Muscle layer of duodenum (tissue), 2 donors: Measurements from ENCODE around the gene PPL.
"Not testable (repeated sequence)": the region's sequence is repeated elsewhere in the genome, so short reads cannot be mapped to it uniquely, and the experiment has no call there.

Source experiments
- H3K27ac ChIP-seq: one replicate; pipeline ENCODE4 v1.7.0; 2013; ENCODE audit warnings: mild to moderate bottlenecking, low read length
- H3K27me3 ChIP-seq: one replicate; pipeline ENCODE4 v1.7.0; 2013; ENCODE audit warnings: low read depth, mild to moderate bottlenecking, control low read depth, low read length
- H3K36me3 ChIP-seq, 2 donors: one replicate each; pipeline ENCODE4 v1.7.0; 2013; ENCODE audit warnings: low read length in 2 of 2, control low read depth in 1 of 2, mild to moderate bottlenecking in 1 of 2; ENCODE audit not compliant: insufficient read depth in 2 of 2, control insufficient read depth in 1 of 2
- H3K4me1 ChIP-seq, 2 donors: one replicate each; pipeline ENCODE4 v1.7.0; 2013; ENCODE audit warnings: low read length in 2 of 2, mild to moderate bottlenecking in 2 of 2, control low read depth in 1 of 2, moderate library complexity in 1 of 2; ENCODE audit not compliant: insufficient read depth in 2 of 2, control insufficient read depth in 1 of 2
- H3K4me3 ChIP-seq, 2 donors: one replicate each; pipeline ENCODE4 v1.7.0; 2013; ENCODE audit warnings: low read length in 2 of 2, low read depth in 1 of 2, mild to moderate bottlenecking in 1 of 2
- H3K9me3 ChIP-seq, 2 donors: one replicate each; pipeline ENCODE4 v1.7.0; 2013; ENCODE audit warnings: low read length in 2 of 2, control low read depth in 1 of 2, mild to moderate bottlenecking in 1 of 2; ENCODE audit not compliant: control insufficient read depth in 1 of 2
- donor health status: healthy.

The PPL gene

GRCh38 chr16:4951583-4951982 lies 14.6 kb upstream of the PPL start:
- not testable (repeated sequence) for H3K27ac ChIP-seq, H3K36me3 ChIP-seq, H3K9me3 ChIP-seq, H3K4me3 ChIP-seq, H3K4me1 ChIP-seq, H3K27me3 ChIP-seq

GRCh38 chr16:4949986-4950385 lies 13.0 kb upstream of the PPL start:
- no peaks in the 10 kb centered on the region for H3K27me3 ChIP-seq
- no peak overlapping the region for H3K4me3 ChIP-seq
- peaks cover 0 to 9% of the 10 kb centered on the region in 2 donors for H3K4me1 ChIP-seq
- no peak overlapping the region for H3K27ac ChIP-seq
- no peaks in the 10 kb centered on the region for H3K36me3 ChIP-seq
- no peaks in the 10 kb centered on the region for H3K9me3 ChIP-seq

DNA sequence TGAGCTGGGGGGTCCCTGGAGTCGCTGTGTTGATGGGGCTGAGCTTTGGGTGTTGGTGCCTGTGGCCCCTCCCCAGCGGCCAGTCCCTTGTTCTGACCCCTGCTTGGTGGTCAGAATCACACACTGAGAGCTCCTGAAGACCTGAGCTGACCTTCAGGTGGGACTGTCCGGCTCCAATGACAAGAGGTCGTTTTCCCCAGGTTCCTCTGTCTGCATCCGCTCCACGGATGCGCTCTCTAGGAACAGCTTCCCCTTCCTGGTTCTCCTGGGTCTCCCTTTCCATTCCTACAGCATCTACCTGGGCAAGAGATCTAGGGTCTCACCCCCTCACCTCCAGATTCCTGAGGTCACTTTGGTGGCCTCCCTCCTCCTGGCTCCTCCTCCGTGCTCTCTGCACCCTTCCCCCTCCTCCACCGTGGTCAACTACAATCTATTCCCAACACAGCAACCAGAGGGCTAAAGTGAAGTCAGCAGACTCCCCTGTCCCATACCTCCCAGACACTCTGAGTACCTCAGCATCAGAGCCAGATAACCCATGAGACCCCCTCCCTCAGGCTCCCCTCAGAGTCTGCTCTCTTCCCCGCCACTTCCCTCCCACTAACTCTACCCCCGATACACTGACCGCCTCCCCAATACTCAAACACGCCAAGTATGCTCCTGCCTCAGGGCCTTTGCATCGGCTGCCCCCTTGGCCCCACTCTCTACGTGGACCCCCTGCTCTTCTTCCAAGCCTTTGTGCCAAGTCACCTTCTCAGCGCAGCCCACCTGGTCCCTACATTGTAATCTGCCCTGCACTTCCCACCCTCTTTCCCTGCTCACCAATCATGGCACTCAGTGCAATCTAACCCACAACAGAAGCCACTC lies 12.2 kb upstream of the PPL start:
- Histone ChIP-seq H3K36me3 (no peaks in the 10 kb centered on the region), H3K4me1 (peaks cover 3 to 18% of the 10 kb centered on the region in 2 donors), H3K27me3 (no peaks in the 10 kb centered on the region), H3K9me3 (no peaks in the 10 kb centered on the region), H3K4me3 (no peak overlapping the region), H3K27ac (no peak overlapping the region)

DNA sequence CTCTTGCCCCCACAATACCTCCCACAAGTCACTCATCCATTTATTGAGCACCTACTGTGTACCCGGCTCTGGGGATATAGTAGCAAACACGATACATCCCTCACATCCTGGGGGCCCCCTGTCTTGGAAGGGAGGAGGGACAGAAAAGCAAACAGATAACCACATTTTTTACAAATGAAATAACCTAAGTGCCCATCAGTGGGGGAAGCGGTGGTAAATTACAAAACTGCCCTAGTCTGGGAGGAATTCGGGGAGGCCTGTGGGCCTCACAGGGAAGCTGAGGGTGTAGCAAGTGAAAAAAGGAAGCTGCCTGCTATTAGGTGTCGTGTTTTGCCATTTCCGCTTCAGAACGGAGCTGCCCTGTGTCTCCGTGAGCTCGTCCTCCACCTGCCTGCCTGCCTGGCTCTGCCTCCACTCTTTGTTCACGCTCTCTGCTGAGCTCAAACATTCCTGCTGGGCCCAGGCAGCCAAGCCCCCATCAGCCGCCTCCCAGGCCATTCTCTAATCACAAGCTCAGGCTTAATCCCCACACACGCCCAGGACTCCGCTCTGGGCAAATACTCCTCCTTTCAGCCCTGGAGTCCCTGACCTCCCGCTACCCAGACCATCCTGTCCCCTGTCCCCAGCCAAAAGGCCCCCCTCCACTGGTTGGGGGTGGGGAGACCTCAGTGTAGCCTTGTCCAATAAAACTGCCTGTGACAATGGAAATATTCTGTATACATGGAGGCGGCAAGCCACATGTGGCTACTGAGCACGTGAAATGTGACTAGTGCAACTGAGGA lies 11.0 kb upstream of the PPL start:
- no peaks in the 10 kb centered on the region for H3K27me3 ChIP-seq
- no peaks in the 10 kb centered on the region for H3K36me3 ChIP-seq
- no peaks in the 10 kb centered on the region for H3K9me3 ChIP-seq
- H3K27ac ChIP-seq, result no peak overlapping the region
- H3K4me3 ChIP-seq, result no peak overlapping the region
- peaks cover 3 to 30% of the 10 kb centered on the region in 2 donors for H3K4me1 ChIP-seq

DNA sequence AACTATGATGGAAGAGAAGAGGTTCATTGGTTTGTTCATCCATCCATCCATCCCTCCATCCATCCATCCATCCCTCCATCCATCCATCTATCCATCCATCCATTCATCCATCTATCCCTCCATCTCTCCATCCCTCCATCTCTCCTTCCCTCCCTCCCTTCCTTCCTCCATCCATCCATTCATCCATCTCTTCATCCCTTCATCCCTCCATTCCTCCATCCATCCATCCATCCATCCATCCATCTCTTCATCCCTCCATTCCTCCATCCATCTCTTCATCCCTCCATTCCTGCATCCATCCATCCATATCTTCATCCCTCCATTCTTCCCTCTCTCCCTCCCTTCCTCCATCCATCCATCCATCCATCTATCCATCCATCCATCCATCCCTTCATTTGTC lies 10.0 kb upstream of the PPL start:
- Histone ChIP-seq H3K27me3 (no peaks in the 10 kb centered on the region), H3K36me3 (no peaks in the 10 kb centered on the region), H3K27ac (no peak overlapping the region), H3K4me3 (no peak overlapping the region), H3K4me1 (peaks cover 3 to 38% of the 10 kb centered on the region in 2 donors), H3K9me3 (no peaks in the 10 kb centered on the region)

DNA sequence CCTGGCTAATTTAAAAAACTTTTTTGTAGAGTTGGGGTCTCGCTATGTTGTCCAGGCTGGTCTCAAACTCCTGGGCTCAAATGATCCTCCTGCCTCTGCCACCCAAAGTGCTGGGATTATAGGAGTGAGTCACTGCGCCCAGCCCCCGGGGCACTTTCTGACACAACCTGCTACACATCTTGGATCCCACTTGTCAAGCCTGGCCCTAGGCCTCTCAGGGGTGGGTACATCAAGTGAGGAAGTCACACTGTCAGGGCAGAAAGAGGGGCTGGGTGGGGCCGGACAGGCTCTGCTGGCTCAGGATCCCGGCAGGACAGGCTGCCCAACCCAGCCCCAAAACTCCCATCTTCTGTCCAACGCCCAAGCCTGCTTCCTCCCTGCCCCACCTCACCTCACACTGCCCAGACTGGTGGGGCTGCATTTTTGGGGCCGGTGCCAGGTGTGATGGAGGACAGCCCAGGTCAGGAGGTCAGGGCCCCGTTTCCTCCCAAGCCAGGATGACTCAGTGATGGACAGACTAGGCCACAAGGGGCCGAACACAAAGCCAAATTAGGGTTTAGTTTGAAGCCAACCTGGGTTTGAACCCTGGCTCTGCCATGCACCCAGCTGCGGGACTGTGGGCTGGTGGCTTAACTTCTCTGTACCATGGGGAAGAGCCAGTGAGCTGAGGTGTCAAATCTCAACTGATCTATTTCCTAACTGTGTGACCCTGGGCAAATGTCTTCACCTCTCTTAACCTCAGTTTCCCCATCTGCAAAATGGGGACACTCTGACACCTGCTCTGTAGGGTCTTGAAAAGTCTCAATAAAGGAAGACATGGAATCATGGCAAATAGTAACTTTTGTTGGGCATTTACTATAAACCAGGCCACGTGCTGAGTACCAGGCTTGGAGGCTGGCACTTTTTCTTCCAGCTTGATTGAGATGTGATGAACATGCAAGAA lies 8.9 kb upstream of the PPL start:
- H3K27me3 ChIP-seq, result no peaks in the 10 kb centered on the region
- H3K36me3 ChIP-seq, result no peaks in the 10 kb centered on the region
- no peaks in the 10 kb centered on the region for H3K9me3 ChIP-seq
- H3K27ac ChIP-seq, result no peak overlapping the region
- no peak overlapping the region for H3K4me3 ChIP-seq
- H3K4me1 ChIP-seq, result peaks cover 3 to 38% of the 10 kb centered on the region in 2 donors

GRCh38 chr16:4944333-4945281 lies 7.7 kb upstream of the PPL start:
- Histone ChIP-seq H3K36me3 (no peaks in the 10 kb centered on the region), H3K27ac (peak overlapping the region; percentile 54), H3K4me1 (peaks cover 3 to 38% of the 10 kb centered on the region in 2 donors), H3K27me3 (no peaks in the 10 kb centered on the region), H3K4me3 (no peak overlapping the region), H3K9me3 (no peaks in the 10 kb centered on the region)

DNA sequence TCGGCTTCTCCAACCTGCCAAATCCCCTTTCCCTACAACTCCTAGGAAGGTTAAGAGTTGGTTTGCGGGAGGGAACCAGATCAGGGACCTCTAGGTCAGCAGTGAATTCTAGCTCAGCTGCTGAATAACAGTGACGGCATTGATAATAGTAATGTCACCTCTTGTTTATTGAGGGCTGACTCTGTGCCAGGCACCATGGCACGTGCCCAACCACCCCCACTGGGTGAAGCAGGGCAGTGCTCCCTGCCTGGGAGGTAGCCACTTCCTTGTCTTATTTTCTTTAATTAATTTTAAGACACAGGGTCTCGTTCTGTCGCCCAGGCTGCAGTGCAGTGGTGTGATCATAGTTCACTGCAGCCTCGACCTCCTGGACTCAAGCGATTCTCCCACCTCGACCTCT lies 5.5 kb upstream of the PPL start:
- Histone ChIP-seq H3K4me1 (peaks cover 3 to 40% of the 10 kb centered on the region in 2 donors), H3K27me3 (no peaks in the 10 kb centered on the region), H3K27ac (no peak overlapping the region), H3K36me3 (no peaks in the 10 kb centered on the region), H3K9me3 (no peaks in the 10 kb centered on the region), H3K4me3 (no peak overlapping the region)

DNA sequence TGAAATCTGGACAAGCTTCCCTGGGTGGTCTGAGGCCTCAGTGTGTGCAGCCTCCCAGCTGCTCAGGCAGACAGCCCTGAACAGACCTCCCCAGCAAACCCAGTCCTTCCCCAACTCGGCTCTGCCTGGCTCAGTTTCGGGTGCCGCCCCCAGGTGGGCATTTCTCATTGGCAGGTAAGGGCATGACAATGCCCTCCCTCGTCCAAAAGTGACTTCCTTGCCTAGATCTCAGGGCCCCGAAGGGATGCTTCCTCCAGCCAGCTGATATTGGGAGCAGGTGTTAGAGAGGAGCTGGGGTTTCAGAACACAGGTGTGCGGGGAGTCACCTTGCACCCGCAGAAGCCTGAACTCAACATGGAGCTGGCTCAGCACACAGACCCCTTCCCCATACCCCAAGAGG lies 3.8 kb upstream of the PPL start:
- H3K4me1 ChIP-seq, result peaks cover 3 to 53% of the 10 kb centered on the region in 2 donors
- H3K9me3 ChIP-seq, result no peaks in the 10 kb centered on the region
- H3K4me3 ChIP-seq, result no peak overlapping the region
- no peak overlapping the region for H3K27ac ChIP-seq
- no peaks in the 10 kb centered on the region for H3K36me3 ChIP-seq
- H3K27me3 ChIP-seq, result no peaks in the 10 kb centered on the region

- Histone ChIP-seq H3K4me1 (peaks cover 0 to 33% of the 10 kb centered on the region in 2 donors), H3K27ac (no peak overlapping the region)
These were observed 1.7 kb upstream of the PPL start for GRCh38 chr16:4938683-4939030.

More at GRCh38 chr16:4938683-4939030, 1.7 kb upstream of the PPL start:
- H3K36me3 ChIP-seq, result no peaks in the 10 kb centered on the region
- no peaks in the 10 kb centered on the region for H3K9me3 ChIP-seq
- no peak overlapping the region for H3K4me3 ChIP-seq
- no peaks in the 10 kb centered on the region for H3K27me3 ChIP-seq
